SKM-1 treated with dmso at 0.1 percent for 144 hours (cell line): ENCODE measurements around the gene KMT2C.
"Not testable (repeated sequence)": the region's sequence is repeated elsewhere in the genome, so short reads cannot be mapped to it uniquely, and the experiment has no call there.

Experiments used
- DNase-seq: peaks from one replicate; lab custom pipeline; 2025; ENCODE audit not compliant: unreplicated experiment; lab: John Stamatoyannopoulos, UW

Gene KMT2C

DNA sequence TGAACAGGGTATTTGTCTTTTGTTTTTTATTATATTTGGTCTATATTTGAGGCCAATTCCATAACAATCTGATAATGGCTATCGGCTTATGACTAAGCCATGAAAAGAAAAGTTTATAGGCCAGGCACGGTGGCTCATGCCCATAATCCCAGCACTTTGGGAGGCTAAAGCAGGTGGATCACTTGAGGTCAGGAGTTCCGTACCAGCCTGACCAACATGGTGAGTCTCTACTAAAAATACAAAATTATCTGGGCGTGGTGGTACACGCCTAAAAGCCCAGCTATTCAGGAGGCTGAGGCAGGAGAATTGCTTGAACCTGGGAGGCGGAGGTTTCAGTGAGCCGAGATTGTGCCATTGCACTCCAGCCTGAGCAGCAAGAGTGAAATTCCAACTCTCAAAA, 227.0 kb downstream of the KMT2C start:
- not testable (repeated sequence) for DNase-seq

DNA sequence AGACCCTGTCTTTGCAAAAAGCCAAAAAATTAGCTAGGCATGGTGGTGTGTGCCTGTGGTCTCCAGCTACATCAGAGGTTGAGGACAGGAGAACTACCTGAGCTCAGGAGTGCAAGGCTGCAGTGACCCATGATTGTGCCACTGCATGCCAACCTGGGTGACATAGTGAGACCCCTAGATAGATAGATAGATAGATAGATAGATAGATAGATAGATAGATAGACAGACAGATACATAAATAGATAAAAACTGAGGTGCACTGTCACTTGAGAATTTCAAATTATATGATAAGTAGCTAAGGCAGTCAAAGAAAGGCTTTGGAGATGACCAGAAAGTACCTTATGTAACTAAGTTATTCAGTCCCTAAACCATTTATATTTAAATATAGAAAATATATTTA, 231.4 kb downstream of the KMT2C start:
- DNase-seq = not testable (repeated sequence)

DNA sequence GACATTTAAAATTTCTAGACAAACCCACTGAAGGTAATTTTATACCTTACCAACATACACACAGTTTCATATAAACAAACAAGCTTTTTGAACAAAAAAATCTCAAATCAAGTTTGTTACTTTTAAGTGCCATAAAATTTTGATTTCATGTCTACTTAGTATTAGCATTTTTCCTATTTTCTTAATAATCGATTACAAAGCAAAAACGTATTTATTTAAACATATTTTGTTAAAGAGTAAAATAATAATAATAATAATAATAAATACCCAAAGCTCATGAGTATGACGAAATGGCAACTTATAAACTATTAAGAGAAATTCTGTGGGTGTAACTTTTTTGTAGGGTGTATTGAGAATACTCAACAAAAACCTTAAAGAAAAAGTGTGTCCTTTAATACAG, 232.7 kb downstream of the KMT2C start:
- no peak for DNase-seq

DNA sequence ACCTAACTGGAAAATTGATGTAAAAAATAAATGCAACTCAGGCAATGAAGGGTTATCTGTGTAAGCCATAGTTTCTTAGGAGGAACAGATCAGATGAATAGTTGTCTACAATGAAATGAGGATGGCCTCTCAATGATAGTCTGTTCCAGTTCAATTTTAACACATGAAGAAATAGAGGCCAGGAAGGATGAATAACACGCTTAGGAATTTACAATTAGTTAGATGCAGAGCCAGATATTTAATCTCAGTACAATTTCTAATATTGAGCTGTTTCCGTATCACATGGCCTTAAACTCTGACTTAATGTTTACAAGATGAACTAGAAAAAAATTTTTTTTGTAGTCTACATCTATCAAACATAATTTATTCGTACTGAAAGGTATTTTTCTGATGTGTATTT, 233.7 kb downstream of the KMT2C start:
- DNase-seq = no peak

DNA sequence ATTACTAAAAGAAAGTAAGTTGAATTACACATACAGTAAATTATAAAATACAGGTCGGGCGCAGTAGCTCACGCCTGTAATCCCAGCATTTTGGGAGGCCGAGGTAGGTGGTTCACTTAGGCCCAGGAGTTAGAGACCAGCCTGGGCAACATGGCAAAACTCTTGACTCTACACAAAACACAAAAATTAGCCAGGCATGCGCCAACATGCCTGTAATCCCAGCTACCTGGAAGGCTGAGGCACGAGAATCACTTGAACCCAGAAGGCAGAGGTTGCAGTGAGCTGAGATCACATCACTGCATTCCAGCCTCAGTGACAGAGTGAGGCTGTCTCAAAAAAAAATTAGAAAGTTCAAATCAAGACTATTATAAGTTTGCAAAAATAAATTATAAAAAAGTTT, 235.4 kb downstream of the KMT2C start:
- DNase-seq = no peak

DNA sequence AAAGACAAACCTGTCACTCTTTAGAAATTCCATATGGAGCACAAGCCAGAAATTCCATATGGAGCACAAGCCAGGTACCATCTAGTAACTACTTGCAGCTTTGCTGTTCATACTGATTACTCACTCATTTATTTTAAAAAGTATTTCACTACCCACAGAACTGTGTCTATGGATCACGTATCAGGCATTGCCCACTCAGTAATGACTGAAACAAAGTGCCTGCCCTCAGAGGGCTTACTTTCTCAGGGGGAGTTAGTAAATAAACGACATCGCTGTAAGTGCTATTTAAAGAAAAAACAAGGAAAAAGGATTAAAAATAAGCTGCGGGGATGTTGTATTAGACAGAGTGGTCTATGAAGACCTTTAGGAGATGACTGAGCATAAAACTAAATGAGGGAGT, 239.4 kb downstream of the KMT2C start:
- no peak for DNase-seq

DNA sequence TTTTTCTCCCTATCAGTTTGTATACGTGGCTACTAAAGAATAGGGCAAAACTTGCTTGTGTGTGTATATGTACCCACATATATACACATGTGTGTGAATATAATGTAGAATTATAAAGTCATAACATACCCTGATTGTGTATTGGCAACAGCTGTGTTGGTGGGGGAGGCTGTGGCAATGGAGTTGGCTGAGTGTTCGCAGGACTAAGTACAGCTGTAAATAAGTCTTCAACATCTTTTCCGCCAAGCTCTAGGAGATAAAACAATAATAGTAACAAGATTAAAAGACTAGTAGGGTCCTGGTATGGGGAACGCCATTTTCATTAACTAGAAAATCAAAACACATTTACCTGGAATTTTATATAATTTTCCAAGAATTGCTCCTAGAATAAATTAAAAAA, 241.9 kb downstream of the KMT2C start:
- DNase-seq = no peak

DNA sequence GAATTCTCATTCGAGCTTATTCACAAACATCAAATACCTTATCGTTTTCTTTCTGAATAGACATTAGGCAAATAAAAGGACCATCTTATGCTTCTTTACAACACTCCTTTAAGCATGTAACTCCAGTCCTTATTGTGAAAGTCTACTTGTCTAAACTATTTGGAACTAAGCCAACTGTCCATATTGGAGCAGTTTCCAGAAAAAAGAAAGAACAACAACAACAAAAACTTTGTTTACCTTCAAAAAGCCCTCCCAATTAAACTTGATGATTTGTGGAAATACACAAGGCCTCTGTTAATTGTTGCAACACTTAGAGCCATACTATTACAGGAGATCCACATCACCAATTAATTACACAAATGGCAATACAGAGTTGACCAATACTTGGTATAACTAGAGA, 246.7 kb downstream of the KMT2C start:
- no peak for DNase-seq

DNA sequence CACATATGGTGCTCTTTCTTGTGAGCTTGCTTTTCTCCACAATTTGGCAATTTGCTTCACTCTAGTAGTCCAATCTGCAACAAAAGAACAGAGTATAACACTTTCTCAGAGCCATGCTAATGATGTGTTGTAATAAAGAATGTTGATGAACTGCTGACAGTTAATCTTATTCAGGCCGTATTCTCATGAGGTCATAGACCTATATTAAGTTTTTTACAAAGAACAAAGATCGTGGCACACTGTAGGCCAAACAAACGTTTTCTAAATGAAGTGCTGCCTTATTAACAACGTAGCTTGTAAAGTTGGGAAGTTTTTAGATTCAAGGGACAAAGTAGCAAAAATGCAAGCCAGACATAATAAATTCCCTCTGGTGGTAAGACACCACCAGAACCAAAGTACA, 250.2 kb downstream of the KMT2C start:
- DNase-seq = no peak

DNA sequence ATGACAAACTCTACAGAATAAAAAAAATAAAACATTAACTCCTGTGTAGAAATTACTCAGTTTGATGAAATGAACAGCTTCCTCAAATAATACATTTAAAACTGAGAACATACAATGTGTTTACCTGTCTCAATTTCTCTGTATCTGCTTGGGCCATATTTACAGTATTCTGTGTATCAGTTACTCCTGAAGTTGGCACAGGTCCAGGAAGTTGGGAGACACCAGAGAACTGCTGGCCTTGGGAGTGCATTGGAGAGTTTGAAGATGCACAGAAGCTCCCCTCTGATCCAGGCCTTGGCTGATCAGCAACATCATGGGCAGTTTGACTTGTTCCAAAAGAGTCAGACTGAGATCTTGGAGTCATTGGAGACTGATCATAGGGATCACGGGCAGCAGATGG, 255.2 kb downstream of the KMT2C start:
- DNase-seq = no peak

DNA sequence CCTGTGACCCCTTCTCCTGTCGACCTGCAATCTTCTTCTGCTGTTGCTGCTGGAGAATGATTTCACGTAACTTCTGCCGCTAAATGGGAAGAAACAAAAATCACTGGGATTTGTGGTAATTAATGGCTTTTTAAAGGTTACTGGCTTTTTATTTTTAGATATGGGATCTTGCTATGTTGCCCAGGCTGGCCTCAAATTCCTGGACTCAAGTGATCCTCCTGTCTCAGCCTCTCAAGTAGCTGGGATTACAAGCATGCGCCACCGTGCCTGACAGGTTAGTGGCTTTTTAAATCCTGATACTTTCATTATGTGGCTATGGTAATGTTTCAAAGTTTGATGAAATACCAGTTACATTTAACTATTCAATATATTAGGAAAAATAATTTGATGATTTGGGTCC, 255.8 kb downstream of the KMT2C start:
- DNase-seq = no peak

DNA sequence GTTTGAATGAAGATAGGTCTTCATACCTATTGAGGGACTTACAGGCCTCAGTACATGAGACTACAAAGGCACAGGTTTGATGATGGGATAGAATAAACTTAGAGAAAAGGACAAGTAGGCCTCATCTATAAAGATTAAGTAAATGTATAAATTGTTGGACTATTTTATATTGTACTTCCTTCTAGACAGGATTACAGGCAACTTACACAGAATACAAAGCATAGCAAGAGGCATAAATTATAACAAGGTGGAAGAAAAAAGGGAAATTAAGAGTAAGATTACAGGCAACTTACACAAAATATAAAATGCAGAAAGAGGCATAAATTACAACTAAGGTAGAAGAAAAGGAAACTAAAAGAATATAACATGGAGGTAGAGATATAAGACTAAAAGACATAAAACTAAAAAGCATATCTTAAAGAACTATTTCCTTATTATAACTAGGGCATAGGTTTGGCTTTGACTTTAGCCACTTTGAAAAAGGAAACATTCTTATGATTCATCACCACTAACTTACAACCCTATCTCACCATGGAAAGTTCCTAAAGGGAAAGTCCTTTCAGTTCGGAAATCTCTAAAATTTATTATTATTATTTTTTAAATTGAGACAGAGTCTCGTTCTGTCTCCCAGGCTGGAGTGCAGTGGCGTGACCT, 257.3 kb downstream of the KMT2C start:
- no peak for DNase-seq

DNA sequence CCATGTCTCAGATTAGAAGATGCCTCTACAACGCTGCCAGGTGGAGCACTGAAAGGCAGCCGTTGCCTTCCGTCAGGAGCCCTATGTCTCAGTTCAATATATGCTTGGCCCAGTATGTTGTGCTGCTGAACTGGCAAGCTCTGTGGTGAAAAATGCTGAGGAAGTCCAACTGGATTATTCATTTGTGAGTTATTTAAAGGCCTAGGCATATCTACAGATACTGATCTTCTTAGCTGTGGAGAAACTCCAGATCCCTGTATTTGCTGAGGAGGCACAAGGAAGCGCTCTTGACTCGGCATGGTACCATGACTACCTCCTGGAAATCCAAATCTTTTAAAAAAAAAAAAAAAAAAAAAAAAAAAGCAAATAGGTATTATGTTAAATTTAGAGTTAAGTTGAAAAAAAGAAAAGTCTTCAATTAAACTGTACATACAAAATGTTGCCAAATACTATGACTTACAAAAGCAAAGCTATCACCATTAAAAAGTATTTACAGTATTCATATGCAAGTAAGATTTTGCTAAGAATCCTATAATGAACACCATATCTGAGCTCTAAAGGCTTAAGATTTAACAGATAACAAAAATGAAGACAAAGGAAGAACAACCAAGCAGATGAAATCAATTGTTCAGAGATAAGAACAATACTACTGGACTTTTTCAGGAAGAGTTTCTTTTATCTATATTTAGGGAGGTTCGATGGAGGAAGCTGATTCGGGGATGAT, 258.0 kb downstream of the KMT2C start:
- DNase-seq = no peak

DNA sequence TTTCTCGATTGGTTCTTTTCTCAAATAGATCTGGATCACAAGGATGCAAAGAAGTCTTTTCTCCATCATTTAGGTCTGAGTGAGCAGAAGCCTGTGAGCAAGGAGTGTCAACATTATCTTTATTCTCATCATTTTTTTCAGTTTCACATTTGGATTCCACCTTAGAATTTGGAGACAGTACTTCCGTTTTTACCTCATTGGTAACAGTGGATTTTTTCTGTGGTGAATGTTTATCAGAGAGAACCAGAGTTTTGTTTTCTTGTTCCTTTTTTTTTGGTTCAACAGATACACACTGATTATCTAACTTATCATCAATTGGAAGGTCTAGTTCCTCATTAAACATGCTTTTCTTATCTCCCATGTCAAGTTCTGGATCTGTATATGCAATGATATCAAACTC, 259.0 kb downstream of the KMT2C start:
- DNase-seq = no peak

DNA sequence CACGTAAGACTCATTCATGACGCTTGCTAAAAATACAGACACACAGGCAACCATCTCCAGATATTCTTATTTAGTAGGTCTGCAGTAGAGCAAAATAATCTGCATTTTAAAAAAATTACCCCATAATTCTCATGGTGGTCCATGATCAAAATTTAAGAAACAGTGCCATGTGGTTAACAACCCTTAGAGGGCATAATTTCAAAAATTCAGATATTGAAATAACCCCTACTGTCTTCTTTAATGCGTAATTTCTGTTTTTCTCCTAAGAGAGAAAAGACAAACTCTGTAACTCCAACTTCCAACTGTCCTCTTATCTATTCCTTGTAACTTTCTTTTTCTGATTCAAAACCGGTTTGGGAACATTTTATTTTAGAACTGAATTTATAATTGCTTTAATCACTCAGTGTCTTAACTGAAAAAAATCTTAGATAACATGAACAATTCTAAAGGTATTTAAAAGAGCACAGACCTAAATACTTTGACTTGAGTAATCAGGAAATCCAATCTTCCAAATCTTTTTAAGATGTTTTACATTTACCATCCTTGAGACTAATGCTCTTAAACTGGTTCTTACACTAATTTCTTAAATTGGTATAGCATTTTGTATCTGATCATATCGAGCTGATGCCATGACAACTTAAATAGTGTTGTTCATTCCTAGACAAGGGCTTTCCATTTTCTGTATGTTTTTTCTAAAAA, 262.3 kb downstream of the KMT2C start:
- no peak for DNase-seq

DNA sequence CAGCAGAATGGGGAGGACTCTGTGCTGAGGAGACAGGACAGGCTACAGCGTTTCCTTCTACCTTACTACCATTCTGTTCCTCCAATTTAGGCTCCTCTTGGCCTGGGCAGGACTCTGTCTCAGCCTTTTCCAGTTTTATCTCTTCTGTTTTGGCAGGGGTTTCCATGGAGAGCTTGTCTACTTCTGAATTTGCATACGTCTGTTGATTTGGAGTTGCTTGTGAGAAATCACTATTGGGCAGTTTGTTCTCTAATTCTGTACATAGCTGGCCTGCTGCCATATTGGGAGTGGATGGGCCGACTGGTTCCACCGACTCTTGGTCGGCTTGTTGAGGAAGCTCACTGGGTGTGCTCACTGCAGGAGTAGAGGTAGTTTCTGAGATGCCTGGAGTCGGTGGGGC, 273.5 kb downstream of the KMT2C start:
- DNase-seq = no peak

DNA sequence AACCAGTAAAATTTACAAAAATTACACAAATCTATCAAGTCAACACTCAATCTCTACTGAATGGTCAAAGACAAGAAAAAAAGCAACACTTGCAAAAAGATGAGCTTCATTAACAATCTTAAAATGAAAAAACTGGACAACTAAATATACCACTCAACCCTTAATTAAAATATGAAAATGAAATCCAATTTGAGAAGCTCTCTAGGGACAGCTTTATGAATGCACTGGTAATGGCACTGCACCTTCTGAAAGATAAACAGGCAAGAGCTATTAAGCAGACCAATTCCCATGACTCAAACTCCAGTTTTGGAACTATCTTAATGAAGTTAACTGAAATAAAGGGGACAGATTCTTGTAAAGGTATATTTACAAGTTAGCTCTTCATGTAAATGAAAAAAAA, 274.6 kb downstream of the KMT2C start:
- no peak for DNase-seq

DNA sequence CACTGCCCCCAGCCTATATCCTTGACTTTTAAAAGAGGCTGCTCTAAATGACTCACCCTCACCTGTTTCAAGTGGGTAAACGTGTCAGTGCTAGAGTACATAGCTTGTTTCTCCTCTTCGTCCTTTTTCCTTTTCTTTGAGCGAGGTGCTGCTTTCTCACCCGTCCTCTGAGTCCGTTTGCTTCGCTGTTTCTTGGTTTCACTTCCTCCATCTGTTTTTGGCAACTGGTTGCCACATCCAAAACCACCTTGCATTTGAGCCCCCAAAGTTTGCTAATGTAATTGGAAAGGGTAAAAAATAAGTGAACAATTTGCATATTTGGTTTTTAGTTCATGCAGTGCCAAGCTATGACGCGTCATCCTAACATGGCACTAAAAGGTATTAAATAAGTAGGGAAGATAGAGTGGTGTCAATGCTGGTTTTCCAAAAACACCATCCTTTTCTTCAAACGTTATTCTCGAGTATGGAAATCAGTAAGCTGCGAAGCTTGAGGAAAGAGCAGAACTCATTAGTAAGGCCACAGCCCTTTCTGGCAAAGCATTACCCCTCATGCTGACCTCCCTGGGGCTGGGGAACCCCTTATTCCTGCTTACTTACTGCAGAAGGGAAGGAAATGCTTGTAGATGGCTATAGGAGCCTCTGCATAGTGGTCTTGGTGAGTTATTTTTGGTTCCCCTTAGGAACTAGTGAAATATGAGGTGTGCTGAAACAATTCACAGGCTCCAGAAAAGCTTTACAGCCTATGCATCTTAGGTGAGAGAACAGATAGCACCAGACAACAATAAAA, 276.8 kb downstream of the KMT2C start:
- peak; percentile 34 for DNase-seq

DNA sequence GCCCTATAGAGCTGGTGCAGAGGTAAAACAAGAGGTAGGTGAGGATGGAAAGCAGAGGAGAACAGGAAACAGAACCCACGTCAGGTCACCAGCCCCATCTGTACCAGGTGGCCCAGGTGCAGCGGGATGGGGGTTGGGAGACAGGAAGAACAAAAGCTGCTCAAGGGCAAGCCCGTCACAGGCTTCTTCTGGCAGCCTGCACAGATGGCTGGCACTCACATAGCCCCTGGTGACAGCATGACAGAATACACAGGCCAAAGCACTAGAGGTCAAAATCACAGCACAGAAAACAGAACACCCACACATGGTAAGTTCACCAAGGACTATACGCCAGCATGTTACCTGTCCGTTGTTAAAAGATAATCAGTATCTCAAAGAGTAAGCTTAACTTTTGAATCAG, 283.5 kb downstream of the KMT2C start:
- DNase-seq = no peak

DNA sequence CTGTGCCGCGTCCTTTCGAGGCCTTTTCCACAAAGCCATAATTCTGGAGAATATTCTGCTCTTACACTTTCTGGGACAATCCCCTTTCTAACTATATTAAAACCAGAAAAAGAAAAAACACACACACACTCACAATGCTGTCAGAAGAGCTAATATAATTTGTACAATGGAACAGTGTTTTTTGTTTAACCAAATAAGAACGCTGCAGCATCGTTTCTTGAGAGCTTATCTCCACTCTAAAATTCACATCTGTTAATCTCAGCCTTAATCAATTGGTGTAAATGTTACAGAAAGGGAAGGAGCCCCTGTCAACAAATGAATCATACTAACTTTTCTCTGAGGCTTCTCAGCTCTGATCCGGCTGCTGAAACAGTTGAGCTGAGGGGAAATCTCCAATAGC, 286.4 kb downstream of the KMT2C start:
- no peak for DNase-seq

DNA sequence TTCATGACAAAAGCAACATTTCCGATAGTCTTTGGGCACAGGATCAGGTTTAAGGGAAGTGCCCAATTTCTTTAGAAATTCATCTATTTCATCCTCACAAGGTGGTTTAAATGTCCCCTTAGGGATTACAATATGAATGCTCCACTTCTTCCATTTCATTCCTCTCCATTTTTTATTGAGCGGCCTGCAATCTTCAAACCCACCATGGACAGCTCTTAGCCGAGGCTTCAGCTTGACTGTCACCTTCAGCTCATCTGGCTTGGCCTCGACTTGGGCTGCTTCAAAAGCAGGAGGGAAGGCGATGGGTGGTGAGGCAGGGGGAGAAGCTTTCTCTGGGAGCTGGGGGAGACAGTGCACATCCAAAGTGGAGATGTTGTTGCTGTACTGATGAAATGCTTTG, 287.1 kb downstream of the KMT2C start:
- no peak for DNase-seq
